Transverse colon (tissue), 3 donors: Measurements from ENCODE around the gene SDK2.

Experiments
- EP300 ChIP-seq: sonication (generic); formaldehyde crosslinking; IDR thresholded peaks from one replicate; pipeline ENCODE4 v1.6.1; 2017; ENCODE audit warnings: antibody characterized with exemption, low read depth
- POLR2A ChIP-seq: fragments of 450-650 bp; IDR thresholded peaks from one replicate; pipeline ENCODE4 v1.6.1; 2016; ENCODE audit warnings: antibody characterized with exemption, mild to moderate bottlenecking, moderate library complexity
- TF ChIP-seq, protein P1 (sequence below), 5 experiments: fragments of 200-600 bp in 3 of 5; fragments of 450-650 bp in 2 of 5; sonication (generic) in 3 of 5; IDR thresholded peaks; 1 replicate in 2 of 5; 2 replicates in 3 of 5; pipeline ENCODE4 v1.5.1; 2016 to 2017; ENCODE audit warnings: antibody characterized with exemption in 5 of 5, inconsistent platforms in 3 of 5, mild to moderate bottlenecking in 2 of 5, moderate library complexity in 1 of 5

DNA sequence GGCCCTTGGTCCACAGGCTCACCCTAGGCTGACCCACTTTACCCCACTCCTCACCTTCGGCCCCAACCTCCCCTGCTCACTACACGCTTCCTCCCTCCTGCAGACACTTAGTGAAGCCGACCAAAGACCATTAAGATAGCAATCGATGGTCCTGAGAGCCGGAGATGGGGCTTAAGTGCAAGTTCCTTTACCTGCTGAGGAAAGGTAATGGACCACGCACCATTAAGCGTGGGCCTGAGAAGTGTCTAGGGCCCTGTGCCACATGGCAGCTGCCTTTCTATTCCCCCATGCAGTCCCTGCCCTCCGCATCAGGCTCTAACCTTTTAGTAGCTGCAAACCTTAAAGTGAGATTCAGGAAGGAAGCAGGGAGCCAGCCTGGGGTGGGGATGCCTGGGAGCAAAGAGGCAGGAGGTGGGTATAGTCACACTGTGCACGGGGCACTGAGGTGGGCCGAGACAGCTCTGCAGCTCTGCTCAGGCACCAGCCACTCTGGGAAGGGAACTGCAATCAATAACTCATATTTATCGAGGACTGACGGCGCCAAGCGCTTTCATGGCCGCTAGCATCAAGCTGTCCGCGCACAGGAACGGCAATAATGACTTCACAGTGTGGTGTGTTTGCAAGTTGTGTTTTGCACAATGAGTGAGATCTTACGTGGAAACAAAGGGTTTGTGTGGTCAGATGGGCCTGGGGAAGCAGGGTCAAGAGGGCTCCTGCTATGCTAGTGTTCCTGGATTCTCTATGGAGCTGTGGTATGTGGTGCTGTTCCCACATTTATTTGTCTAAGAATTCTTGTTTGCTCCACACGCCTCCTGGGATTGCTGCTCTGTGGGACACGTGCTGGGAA is 247.6 kb downstream of the SDK2 start:
- TF ChIP-seq, protein P1, sequence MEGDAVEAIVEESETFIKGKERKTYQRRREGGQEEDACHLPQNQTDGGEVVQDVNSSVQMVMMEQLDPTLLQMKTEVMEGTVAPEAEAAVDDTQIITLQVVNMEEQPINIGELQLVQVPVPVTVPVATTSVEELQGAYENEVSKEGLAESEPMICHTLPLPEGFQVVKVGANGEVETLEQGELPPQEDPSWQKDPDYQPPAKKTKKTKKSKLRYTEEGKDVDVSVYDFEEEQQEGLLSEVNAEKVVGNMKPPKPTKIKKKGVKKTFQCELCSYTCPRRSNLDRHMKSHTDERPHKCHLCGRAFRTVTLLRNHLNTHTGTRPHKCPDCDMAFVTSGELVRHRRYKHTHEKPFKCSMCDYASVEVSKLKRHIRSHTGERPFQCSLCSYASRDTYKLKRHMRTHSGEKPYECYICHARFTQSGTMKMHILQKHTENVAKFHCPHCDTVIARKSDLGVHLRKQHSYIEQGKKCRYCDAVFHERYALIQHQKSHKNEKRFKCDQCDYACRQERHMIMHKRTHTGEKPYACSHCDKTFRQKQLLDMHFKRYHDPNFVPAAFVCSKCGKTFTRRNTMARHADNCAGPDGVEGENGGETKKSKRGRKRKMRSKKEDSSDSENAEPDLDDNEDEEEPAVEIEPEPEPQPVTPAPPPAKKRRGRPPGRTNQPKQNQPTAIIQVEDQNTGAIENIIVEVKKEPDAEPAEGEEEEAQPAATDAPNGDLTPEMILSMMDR (IDR thresholded peaks at IDR 0.05): no peak
- TF ChIP-seq POLR2A (no peak), EP300 (no peak)
